K562 (cell line): ENCODE data around the gene RPTOR.

Experiments
- BRCA1 ChIP-seq, 2 experiments: fragments of 450-650 bp in 1 of 2; sonication (generic) in 1 of 2; formaldehyde crosslinking in 1 of 2; IDR thresholded peaks; 2 replicates each; pipeline versions ENCODE4 v1.5.0 to v1.6.1; 2017 to 2020; ENCODE audit warnings: mild to moderate bottlenecking in 1 of 2, missing genetic modification reagents in 1 of 2
- CHD4 ChIP-seq: fragments of 200-600 bp; sonication (generic); IDR thresholded peaks from 3 replicates; pipeline ENCODE4 v1.6.1; 2012; ENCODE audit warnings: low read depth, mild to moderate bottlenecking, mixed read lengths, low read length, inconsistent platforms; ENCODE audit not compliant: insufficient read depth, insufficient replicate concordance, poor library complexity, severe bottlenecking
- MAFK ChIP-seq: IDR thresholded peaks from 2 replicates; pipeline ENCODE4 v1.6.1; 2011; ENCODE audit warnings: low read length, improper control_type of control experiment
- NFE2L1 ChIP-seq: fragments of 450-650 bp; IDR thresholded peaks from 2 replicates; pipeline ENCODE4 v1.6.1; 2016; ENCODE audit warnings: missing genetic modification characterization, low read depth, mild to moderate bottlenecking, missing compliant biosample characterization, moderate library complexity, borderline replicate concordance
- PPARD ChIP-seq: fragments of 250-450 bp; sonication (Bioruptor Pico); IDR thresholded peaks from 2 replicates; pipeline ENCODE4 v1.8.0; 2022; ENCODE audit warnings: inconsistent platforms, mild to moderate bottlenecking, moderate library complexity
- SP2 ChIP-seq: IDR thresholded peaks from 2 replicates; pipeline ENCODE4 v1.6.1; 2011; ENCODE audit warnings: mild to moderate bottlenecking, low read depth, low read length, moderate library complexity; ENCODE audit not compliant: poor library complexity, severe bottlenecking; ENCODE audit errors: extremely low read depth
- TBP ChIP-seq: optimal IDR thresholded peaks from 2 replicates; pipeline ENCODE3; 2011; ENCODE audit warnings: low read depth, low read length, improper control_type of control experiment
- ZNF77 ChIP-seq: fragments of 250-450 bp; sonication (Bioruptor Pico); IDR thresholded peaks from 2 replicates; pipeline ENCODE4 v1.5.0; 2020
- TF ChIP-seq, protein P1 (sequence below), 3 experiments: IDR thresholded peaks in 2 of 3; conservative IDR thresholded peaks in 1 of 3; 2 replicates each; pipeline ENCODE4 v1.5.1; 2011 to 2012; ENCODE audit warnings: low read length in 3 of 3, mild to moderate bottlenecking in 3 of 3, control low read depth in 2 of 3, improper control_type of control experiment in 1 of 3, inconsistent platforms in 1 of 3, low read depth in 1 of 3, mixed read lengths in 1 of 3, moderate library complexity in 1 of 3; ENCODE audit not compliant: insufficient read depth in 2 of 3

DNA sequence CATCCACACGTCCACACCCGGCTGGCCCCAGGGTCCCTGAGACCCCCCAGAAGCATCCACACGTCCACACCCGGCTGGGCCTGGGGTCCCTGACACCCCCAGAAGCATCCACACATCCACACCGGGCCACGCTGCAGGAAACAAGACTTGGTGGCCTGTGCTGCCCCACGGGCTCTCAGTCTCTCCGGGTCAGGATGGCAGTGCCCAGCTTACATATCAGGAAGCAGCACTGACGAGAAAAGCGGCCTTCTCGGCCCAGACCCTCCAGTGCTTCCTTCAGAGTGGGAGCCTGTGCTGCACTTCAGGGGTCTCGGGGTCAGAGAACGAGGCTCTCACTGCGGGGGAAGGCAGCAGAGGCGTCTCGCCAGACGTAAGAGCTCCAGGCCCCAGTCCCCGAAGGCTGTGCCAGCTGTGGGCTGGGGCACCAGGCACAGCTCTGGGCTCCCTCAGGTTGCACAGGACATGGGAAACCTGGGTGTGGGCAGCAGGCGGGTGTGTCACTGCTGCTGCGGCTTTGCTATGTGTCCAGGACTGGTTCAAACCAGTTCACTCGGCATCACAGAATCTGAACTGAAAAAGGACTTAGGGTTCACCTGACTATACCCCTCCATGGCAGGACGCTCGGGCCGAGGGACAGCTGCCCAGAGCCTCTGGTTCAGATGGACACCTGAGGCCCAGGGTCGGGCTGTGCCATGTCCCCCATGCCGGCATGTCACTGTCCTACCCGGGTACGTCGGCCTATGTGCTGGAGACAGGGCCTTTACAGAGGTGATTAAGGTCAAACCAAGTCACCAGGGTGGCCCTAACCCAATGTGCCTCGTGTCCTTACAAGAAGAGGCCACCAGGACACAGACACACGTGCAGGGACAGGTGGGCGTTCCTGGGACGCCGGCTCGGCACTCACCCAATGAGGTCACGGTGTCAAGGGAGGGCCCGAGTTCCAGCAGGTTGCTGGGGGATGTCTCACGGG is 406.8 kb downstream of the RPTOR start:
- no peak for TF ChIP-seq MAFK
- TF ChIP-seq CHD4 = no peak
- TF ChIP-seq PPARD = no peak
- TF ChIP-seq, protein P1, sequence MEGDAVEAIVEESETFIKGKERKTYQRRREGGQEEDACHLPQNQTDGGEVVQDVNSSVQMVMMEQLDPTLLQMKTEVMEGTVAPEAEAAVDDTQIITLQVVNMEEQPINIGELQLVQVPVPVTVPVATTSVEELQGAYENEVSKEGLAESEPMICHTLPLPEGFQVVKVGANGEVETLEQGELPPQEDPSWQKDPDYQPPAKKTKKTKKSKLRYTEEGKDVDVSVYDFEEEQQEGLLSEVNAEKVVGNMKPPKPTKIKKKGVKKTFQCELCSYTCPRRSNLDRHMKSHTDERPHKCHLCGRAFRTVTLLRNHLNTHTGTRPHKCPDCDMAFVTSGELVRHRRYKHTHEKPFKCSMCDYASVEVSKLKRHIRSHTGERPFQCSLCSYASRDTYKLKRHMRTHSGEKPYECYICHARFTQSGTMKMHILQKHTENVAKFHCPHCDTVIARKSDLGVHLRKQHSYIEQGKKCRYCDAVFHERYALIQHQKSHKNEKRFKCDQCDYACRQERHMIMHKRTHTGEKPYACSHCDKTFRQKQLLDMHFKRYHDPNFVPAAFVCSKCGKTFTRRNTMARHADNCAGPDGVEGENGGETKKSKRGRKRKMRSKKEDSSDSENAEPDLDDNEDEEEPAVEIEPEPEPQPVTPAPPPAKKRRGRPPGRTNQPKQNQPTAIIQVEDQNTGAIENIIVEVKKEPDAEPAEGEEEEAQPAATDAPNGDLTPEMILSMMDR (IDR thresholded peaks at IDR 0.05 in 2 of 3, conservative IDR thresholded peaks at IDR 0.05 in 1 of 3; ENCODE audit: insufficient read depth in 2 of 3, low read depth in 1 of 3, low read length in 3 of 3) = no peak
- TF ChIP-seq ZNF77 (CRISPR knock-in tag) = no peak
- no peak for TF ChIP-seq BRCA1 (IDR thresholded peaks at IDR 0.05)
- TF ChIP-seq BRCA1 (CRISPR knock-in tag; IDR thresholded peaks at IDR 0.05) = no peak
- no peak for TF ChIP-seq TBP
- TF ChIP-seq NFE2L1 (tag) = no peak
- no peak for TF ChIP-seq SP2
